ENCODE measurements around the gene ZNF84. TPM values are rescaled to one million over a fixed set of nuclear protein-coding genes. Genes with fewer than 3 reads are reported as not detected.

ZNF84 gene
- total and polyA plus RNA-seq, 4 donors = 3.2 to 15.6 (median 7.1) TPM

- Histone ChIP-seq H3K4me3 (ENCODE audit: low read depth in 1 of 3, low read length in 3 of 3) (peak overlapping the region in 2 of 3 donors; percentile 74 to 77), H3K27me3 (ENCODE audit: control insufficient read depth in 4 of 4, insufficient read depth in 4 of 4, low read length in 3 of 4) (no peaks in the 10 kb centered on the region), H3K4me1 (ENCODE audit: control insufficient read depth in 4 of 4, insufficient read depth in 4 of 4, low read length in 3 of 4) (no peaks in the 10 kb centered on the region), H3K27ac (ENCODE audit: low read depth in 1 of 2, low read length in 2 of 2) (no peak overlapping the region), H3K36me3 (ENCODE audit: control insufficient read depth in 4 of 4, insufficient read depth in 3 of 4, low read depth in 1 of 4, low read length in 3 of 4) (peaks cover 0 to 3% (median 1%) of the 10 kb centered on the region in 4 donors), H3K9ac (ENCODE audit: low read depth in 1 of 2, low read length in 2 of 2) (no peak overlapping the region), H3K9me3 (ENCODE audit: control insufficient read depth in 4 of 4, low read length in 3 of 4) (peaks cover 52 to 95% (median 89%) of the 10 kb centered on the region in 4 donors)
- 98% methylated on average over 1 of the region's 1 CpG for WGBS
- TF ChIP-seq ZBTB33 (IDR thresholded peaks at IDR 0.05) (no peak), FOXA2 (IDR thresholded peaks at IDR 0.05) (no peak), YY1 (IDR thresholded peaks at IDR 0.05) (no peak), TAF1 (conservative IDR thresholded peaks at IDR 0.05) (no peak), REST (IDR thresholded peaks at IDR 0.05) (no peak), GABPA (IDR thresholded peaks at IDR 0.05 in 1 of 2, conservative IDR thresholded peaks at IDR 0.05 in 1 of 2) (no peak), EGR1 (IDR thresholded peaks at IDR 0.05; ENCODE audit: low read depth in 2 of 2) (no peak)
- no peak for DNase-seq (ENCODE audit: low spot score)
Observed at GRCh38 chr12:133063556-133063955, 26.2 kb downstream of the ZNF84 start.

- no peaks in the 10 kb centered on the region for H3K36me3 ChIP-seq (ENCODE audit: control insufficient read depth in 4 of 4, insufficient read depth in 3 of 4, low read depth in 1 of 4, low read length in 3 of 4)
- WGBS = 85% methylated on average over 2 of the region's 2 CpGs
- TF ChIP-seq NR2F2 (IDR thresholded peaks at IDR 0.05) (no peak), JUND (IDR thresholded peaks at IDR 0.05) (no peak), MAX (IDR thresholded peaks at IDR 0.05) (no peak), ATF3 (IDR thresholded peaks at IDR 0.05) (no peak), HNF4A (conservative IDR thresholded peaks at IDR 0.05) (no peak)
- H3K27me3 ChIP-seq (ENCODE audit: control insufficient read depth in 4 of 4, insufficient read depth in 4 of 4, low read length in 3 of 4) = no peaks in the 10 kb centered on the region
- no peak overlapping the region for H3K9ac ChIP-seq (ENCODE audit: low read depth in 1 of 2, low read length in 2 of 2)
- H3K4me1 ChIP-seq (ENCODE audit: control insufficient read depth in 4 of 4, insufficient read depth in 4 of 4, low read length in 3 of 4) = no peaks in the 10 kb centered on the region
- no peak for DNase-seq (ENCODE audit: low spot score)
- H3K4me3 ChIP-seq (ENCODE audit: low read depth in 1 of 3, low read length in 3 of 3) = peak overlapping the region in 2 of 3 donors; percentile 32 to 35
- H3K27ac ChIP-seq (ENCODE audit: low read depth in 1 of 2, low read length in 2 of 2) = no peak overlapping the region
- peaks cover 45 to 61% (median 54%) of the 10 kb centered on the region in 4 donors for H3K9me3 ChIP-seq (ENCODE audit: control insufficient read depth in 4 of 4, low read length in 3 of 4)
Observed at GRCh38 chr12:133073836-133074235, 36.5 kb downstream of the ZNF84 start.

GRCh38 chr12:133080026-133080367 is 42.7 kb downstream of the ZNF84 start:
- Histone ChIP-seq H3K4me1 (ENCODE audit: control insufficient read depth in 4 of 4, insufficient read depth in 4 of 4, low read length in 3 of 4) (peaks cover 2 to 11% (median 7%) of the 10 kb centered on the region in 4 donors), H3K9ac (ENCODE audit: low read depth in 1 of 2, low read length in 2 of 2) (peak overlapping the region in 1 of 2 donors; percentile 85), H3K36me3 (ENCODE audit: control insufficient read depth in 4 of 4, insufficient read depth in 3 of 4, low read depth in 1 of 4, low read length in 3 of 4) (peaks cover 9 to 30% (median 25%) of the 10 kb centered on the region in 4 donors), H3K27ac (ENCODE audit: low read depth in 1 of 2, low read length in 2 of 2) (peak overlapping the region; percentile 99 to 100), H3K27me3 (ENCODE audit: control insufficient read depth in 4 of 4, insufficient read depth in 4 of 4, low read length in 3 of 4) (no peaks in the 10 kb centered on the region), H3K4me3 (ENCODE audit: low read depth in 1 of 3, low read length in 3 of 3) (peak overlapping the region; percentile 88 to 95 (median 90)), H3K9me3 (ENCODE audit: control insufficient read depth in 4 of 4, low read length in 3 of 4) (peaks cover 35 to 59% (median 42%) of the 10 kb centered on the region in 4 donors)
- DNase-seq (ENCODE audit: low spot score) = peak; percentile 91
- under 1% methylated on average over 22 of the region's 22 CpGs for WGBS
- no peak for TF ChIP-seq RXRA (IDR thresholded peaks at IDR 0.05)
- peak in 1 of 2 donors; percentile 24 for TF ChIP-seq HNF4A (conservative IDR thresholded peaks at IDR 0.05)
- TF ChIP-seq ATF3 (IDR thresholded peaks at IDR 0.05) = no peak
- peak in 1 of 2 donors; percentile 49 for TF ChIP-seq RAD21 (IDR thresholded peaks at IDR 0.05)
- peak; percentile 45 for TF ChIP-seq NR2F2 (IDR thresholded peaks at IDR 0.05)
- no peak for TF ChIP-seq REST (IDR thresholded peaks at IDR 0.05)
- peak; percentile 84 for TF ChIP-seq SP1 (IDR thresholded peaks at IDR 0.05)
- TF ChIP-seq ZBTB33 (IDR thresholded peaks at IDR 0.05) = no peak
- no peak for TF ChIP-seq TAF1 (conservative IDR thresholded peaks at IDR 0.05)
- TF ChIP-seq FOXA2 (IDR thresholded peaks at IDR 0.05) = no peak

Data from liver (tissue), 9 donors.